ENCODE results near the gene EDN1. TPM values are rescaled to one million over a fixed set of nuclear protein-coding genes. Genes with fewer than 3 reads are reported as not detected.

The EDN1 gene
- total and polyA plus RNA-seq, 2 of the 4 experiments (the other 2 are of a cell fraction): 5.6 to 9.0 TPM

DNA sequence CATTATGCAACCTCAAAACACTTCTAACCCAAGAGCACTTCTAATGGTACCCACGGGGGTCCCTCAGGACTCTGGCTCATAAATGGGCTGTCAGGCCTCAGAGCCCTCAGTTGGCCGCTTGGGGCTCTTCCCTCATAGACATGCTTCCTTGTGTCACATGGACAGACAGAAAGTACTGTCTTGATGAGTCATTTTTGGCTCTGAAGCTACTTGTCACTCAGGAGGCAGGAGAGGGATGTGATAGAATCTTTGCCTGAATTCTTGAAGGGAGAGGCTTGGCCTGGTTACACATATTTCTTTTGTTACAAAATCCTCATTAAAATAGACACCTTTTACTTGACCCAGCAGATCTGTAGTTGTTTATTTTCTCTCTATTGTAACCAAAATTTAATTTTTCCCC lies 15.1 kb upstream of the EDN1 start:
- no peak overlapping the region for H3K18ac ChIP-seq (ENCODE audit: low read depth, low read length)
- H3K56ac ChIP-seq (ENCODE audit: extremely low read depth, insufficient read depth, low read length): no peak overlapping the region
- H3K4ac ChIP-seq (ENCODE audit: low read depth, low read length): no peak overlapping the region
- H3K9me1 ChIP-seq (ENCODE audit: insufficient read depth, low read length): no peaks in the 10 kb centered on the region
- no peak overlapping the region for H2BK20ac ChIP-seq (ENCODE audit: low read depth, low read length)
- TF ChIP-seq CEBPB (IDR thresholded peaks at IDR 0.05; ENCODE audit: low read depth, low read length) (no peak), CHD1 (IDR thresholded peaks at IDR 0.05; ENCODE audit: low read depth, low read length) (no peak), SMC3 (IDR thresholded peaks at IDR 0.05; ENCODE audit: low read depth, low read length) (no peak), RAD21 (IDR thresholded peaks at IDR 0.05; ENCODE audit: low read length) (no peak), FOS (IDR thresholded peaks at IDR 0.05; ENCODE audit: low read depth, low read length) (no peak), MAZ (IDR thresholded peaks at IDR 0.05; ENCODE audit: borderline replicate concordance, low read depth, low read length) (no peak), ELK1 (IDR thresholded peaks at IDR 0.05; ENCODE audit: borderline replicate concordance, low read depth, low read length) (no peak), BHLHE40 (IDR thresholded peaks at IDR 0.05; ENCODE audit: low read depth, low read length) (no peak), RFX5 (IDR thresholded peaks at IDR 0.05; ENCODE audit: low read depth, low read length) (no peak), CTCF (conservative IDR thresholded peaks at IDR 0.05; ENCODE audit: low read depth, low read length) (no peak), MAFK (IDR thresholded peaks at IDR 0.05; ENCODE audit: low read depth, low read length) (no peak), POLR2A (IDR thresholded peaks at IDR 0.05; ENCODE audit: low read depth, low read length) (no peak)
- TF ChIP-seq, protein P1, sequence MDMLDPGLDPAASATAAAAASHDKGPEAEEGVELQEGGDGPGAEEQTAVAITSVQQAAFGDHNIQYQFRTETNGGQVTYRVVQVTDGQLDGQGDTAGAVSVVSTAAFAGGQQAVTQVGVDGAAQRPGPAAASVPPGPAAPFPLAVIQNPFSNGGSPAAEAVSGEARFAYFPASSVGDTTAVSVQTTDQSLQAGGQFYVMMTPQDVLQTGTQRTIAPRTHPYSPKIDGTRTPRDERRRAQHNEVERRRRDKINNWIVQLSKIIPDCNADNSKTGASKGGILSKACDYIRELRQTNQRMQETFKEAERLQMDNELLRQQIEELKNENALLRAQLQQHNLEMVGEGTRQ (IDR thresholded peaks at IDR 0.05; ENCODE audit: low read depth, low read length): no peak
- dilution Hi-C loops (cut with HindIII; ENCODE audit: low sequenced_read_pairs, unreplicated experiment): no loop called here
- CTCF ChIA-PET: interaction anchor here (0.8 kb wide), 1 partner anchor 12 kb away, joined by 3 read pairs; no protein-coding TSS in a partner anchor
- DNase-seq (no peak), ATAC-seq (ENCODE audit: low read depth) (no peak)
- no peak overlapping the region for H2BK5ac ChIP-seq (ENCODE audit: low read depth, low read length, poor library complexity, severe bottlenecking)
- no peaks in the 10 kb centered on the region for H3K9me3 ChIP-seq (ENCODE audit: control insufficient read depth, insufficient read depth, low read length)
- H3K27ac ChIP-seq (ENCODE audit: insufficient read depth, low read length): no peak overlapping the region
- H4K5ac ChIP-seq (ENCODE audit: low read depth, low read length): no peak overlapping the region
- H4K20me1 ChIP-seq (ENCODE audit: insufficient read depth, low read length): no peaks in the 10 kb centered on the region
- H3K14ac ChIP-seq (replicated peaks; ENCODE audit: low read depth, low read length): no peak overlapping the region; the same call in 1 of the 2 replicates
- H3K4me3 ChIP-seq (ENCODE audit: insufficient read depth, low read depth, low read length): no peak overlapping the region
- WGBS, 2 experiments (ENCODE audit: extremely low coverage in 2 of 2, insufficient read length in 1 of 2): no CpG with 5 or more reads among the region's 2 CpGs
- no peaks in the 10 kb centered on the region for H3K79me1 ChIP-seq (ENCODE audit: low read depth in 1 of 2, low read length in 2 of 2)
- no peak overlapping the region for H3K23ac ChIP-seq (ENCODE audit: low read depth, low read length)
- H2AFZ ChIP-seq (replicated peaks; ENCODE audit: low read length, poor library complexity): no peak overlapping the region
- in situ Hi-C loops (cut with MboI; ENCODE audit: low sequenced_read_pairs): no loop called here
- H2AK9ac ChIP-seq (replicated peaks; ENCODE audit: low read depth, low read length, poor library complexity): no peak overlapping the region
- H3K4me1 ChIP-seq (ENCODE audit: control insufficient read depth, insufficient read depth, low read length): peaks cover 2% of the 10 kb centered on the region; the same call in 1 of the 2 replicates
- H3K27me3 ChIP-seq (ENCODE audit: control insufficient read depth, insufficient read depth, low read length): no peaks in the 10 kb centered on the region
- H3K4me2 ChIP-seq (ENCODE audit: low read depth, low read length): no peak overlapping the region
- no peak overlapping the region for H3K9ac ChIP-seq (ENCODE audit: low read depth, low read length)
- H4K91ac ChIP-seq (ENCODE audit: insufficient read depth, low read depth, low read length): no peak overlapping the region
- intact Hi-C loops (cut with micrococcal nuclease): no loop called here
- H2BK120ac ChIP-seq (ENCODE audit: low read depth, low read length): no peak overlapping the region
- no peak overlapping the region for H2AK5ac ChIP-seq (ENCODE audit: low read depth, low read length)
- POLR2A ChIA-PET (ENCODE audit: unreplicated experiment): no interaction called here
- H4K8ac ChIP-seq (ENCODE audit: low read depth in 2 of 2, low read length in 2 of 2): no peak overlapping the region
- no TSS peak for BruUV-seq (replicated peaks)
- no peaks in the 10 kb centered on the region for H3K36me3 ChIP-seq (ENCODE audit: control insufficient read depth, insufficient read depth, low read length)
- no peak overlapping the region for H2BK15ac ChIP-seq (ENCODE audit: low read depth, low read length)

Measured in IMR-90 (cell line).